HG03571 (cell line): ENCODE data around the gene OLIG3.

ENCODE experiments used
- ATAC-seq: cut with Tn5 transposase; IDR thresholded peaks from one replicate; pipeline ENCODE4 v1.9.1; 2021; ENCODE audit not compliant: unreplicated experiment

OLIG3 gene

DNA sequence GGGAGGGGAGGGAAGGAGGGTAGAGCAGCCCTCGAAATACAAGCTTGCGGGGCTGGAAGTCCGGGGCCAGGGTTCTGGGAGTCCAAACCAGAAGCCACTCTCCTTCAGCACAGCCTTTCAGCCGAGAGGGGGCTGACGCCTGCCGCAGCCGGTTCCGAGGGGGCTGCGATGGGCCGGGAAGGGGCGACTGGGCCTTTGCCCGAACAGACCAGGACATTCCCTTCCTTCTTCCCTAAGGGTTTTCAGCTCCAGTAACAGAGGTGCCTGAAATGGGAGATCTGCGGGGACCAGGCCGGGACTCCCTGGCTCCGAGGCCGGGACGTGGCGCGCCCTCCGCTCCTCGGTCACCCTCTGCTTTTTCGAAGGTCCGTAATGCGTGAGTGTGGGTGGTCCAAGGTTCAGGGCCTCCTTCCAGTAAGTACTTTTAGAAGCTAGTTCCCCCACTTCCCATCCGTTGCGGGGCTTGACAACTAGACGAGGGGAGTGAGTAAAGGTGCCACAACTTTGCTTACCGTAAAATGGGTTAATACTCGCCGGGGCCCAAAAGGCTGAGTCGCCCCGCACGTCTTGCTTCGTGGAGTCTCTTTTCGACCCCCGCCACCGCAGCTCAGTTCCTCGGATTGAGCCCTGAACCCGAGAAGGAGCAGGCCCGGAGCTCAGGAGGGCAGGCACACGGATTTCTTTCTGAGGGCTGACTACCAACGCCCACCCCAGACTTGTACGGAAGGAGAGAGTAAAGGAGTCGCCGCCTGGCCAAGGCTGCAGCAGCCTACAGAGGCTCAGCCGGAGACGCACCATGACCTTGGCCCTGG is 2.9 kb upstream of the OLIG3 start:
- no peak for ATAC-seq

DNA sequence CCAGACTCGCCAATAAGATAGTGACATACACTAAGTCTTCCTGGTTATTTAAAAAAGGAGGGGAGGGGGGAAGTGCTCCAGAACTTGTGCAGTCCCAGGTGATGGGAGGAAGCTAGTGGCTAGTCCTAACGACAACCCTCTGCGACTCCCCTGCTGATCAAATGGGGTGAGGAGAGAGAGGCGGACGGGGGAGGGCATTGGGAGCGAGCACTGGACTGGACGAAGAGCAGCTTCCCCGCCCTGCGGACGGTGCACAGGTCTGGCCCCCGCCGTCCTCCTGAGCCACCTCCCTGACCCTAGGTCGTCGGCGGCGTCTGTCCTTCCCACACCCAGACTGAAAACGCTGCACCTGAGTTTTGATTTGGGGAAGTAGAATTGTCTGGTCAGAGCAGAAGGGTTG is 2.2 kb upstream of the OLIG3 start:
- no peak for ATAC-seq

DNA sequence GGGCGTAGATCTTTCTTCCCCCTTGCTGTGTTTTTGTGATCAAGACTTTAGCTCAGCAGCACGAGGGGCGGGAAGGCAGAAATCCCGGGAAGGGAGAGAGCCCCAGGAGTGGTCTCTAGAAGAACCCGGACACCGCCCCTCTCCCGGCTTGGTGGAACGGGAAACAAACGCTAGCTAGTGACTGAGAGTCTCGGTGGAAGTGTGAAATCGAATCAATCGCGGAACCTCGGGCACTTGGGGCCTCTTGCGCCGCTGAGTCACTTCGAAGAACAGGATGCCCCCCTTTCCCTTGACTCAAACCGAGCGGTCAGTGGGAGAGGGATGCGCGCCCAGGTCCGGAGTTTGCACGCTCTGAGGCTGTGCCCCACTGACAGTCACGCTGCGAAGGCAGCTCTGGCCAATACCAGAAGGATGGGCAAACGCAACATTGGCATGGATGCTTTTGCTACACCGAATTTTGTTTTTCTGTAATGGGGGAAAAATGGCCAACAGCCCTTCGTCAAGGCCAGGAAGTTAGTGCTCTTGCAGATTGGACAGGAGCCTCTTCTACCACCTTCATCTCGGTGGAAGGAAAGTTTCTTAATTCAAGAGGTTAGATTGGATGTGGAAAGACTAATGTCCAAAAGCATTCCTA is 1.6 kb upstream of the OLIG3 start:
- ATAC-seq: no peak

DNA sequence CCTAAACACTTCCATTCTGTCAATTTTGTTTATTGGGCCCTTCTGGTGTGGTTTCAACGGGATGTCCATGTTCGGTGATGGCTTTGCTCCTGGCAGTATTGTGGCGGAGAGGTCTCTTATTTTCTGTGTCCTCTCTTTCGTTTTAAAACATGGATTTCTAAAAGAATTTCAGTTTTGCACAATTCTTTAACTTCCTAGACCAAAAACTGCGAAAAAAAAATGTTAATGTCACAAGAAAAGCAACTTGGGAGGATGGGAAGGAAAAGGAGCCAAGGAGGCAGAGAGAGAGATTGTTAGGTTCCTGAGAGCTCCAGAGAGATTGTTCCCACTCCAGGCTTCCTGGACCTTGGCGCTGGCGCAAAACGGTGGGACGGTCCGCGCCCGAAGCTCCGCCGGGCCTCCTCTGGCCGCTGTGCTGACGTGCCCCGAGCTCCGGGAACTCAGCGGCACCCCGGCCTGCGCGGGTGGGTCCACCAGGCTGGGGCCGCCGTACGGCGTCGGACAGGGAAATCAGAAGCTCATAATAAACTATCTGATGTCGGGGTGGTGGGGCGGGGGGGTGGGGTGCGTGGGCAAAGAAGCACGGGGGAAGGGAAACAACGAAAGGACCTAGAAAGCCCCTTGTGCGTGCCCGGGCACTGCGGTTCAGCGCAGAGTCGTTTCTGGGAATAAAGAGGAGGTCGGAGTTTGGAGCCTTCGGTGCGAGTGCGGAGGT is 951 bp upstream of the OLIG3 start:
- ATAC-seq: no peak

DNA sequence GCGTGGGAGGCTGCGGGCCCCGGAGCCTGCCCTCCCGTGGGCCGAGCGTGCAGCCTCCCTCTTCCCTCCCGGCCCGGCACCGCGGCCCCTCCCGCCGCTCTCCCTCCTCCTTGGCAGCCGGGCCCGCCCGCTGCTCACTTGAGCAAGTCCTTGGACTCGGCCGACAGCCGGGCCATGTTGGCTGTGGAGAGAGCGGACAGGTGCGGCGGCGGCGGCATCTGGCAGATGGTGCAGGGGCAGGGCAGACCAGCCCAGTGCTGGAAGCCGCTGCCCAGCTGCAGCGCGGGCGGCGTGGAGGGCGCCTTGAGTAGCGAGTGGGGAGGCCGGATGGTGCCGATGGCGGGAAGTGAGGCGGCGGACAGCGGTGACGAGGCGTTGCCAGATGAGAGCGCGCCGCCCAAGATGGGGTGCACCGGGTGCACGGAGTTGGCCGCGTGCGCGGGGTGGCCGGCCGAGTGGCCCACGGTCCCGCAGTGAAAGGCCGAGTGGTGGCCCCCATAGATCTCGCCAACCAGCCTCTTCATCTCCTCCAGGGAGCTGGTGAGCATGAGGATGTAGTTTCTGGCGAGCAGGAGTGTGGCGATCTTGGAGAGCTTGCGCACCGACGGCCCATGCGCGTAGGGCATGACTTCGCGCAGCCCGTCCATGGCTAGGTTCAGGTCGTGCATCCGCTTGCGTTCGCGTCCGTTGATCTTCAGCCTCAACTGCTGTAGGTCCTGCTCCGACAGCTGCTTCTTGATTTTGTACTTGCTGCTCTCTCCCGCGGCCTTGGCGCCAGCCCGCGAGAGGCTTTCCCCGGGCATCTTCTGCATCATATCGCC is 766 bp downstream of the OLIG3 start:
- no peak for ATAC-seq

DNA sequence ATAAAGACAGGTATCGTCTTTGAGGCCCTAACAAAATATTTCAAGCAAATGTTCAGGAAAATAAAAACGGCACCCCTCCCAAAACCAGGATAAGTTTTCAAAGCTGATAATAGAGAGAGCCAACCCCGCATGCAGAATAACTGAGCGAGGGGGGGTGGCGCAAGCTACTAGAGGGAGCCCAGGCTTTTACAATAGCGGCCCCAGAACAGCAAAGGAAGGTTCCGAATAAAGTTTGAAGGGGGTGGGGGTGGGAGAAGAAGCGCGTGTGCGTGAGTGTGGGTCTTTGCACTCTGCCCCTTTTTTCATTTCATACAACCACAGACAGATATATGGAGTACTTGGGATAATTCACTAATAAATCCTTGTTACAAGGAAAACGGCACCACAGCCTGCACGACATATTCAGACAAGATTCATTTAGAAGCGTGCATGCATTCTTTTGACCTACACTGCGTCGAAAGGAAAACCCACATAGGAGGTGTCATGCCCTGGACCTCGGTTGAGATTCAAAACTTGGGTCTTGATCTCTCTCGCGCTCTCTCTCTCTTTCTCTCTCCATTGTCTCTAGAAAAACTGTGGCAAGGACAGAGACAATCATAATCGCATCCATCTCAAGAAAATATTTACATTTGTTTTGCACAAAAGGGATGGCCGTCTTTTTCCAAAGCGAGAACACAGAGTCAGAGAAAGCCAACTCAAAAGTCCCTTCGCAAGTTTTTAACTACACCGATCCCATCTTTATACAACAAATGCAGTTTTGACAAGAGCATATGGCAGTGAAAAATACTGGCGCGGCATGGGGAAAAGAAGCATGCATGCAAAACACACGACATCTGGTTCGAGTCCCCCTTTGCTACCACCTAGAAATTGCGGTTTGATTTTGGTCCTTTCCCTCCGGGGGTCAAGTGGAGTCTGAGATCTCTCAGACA is 1.6 kb downstream of the OLIG3 start:
- no peak for ATAC-seq

DNA sequence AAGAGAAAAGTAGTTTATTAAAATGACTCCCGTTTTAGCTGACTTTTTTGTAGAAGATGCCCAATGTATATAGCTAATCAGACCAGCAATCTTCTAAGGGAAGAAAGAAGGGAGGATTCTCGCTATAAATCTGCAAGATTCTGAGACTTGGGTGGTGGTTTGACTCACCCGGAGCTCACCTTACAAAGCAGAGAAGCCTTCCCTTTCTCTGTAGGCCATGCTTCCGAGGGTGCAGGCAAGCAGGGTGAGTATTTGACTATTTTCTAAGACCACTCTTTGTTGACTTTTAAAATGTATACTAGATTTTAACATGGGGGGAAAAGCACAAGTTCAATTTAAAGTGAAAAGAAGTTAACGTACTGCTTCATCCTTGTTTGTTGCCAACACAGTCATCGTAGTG is 2.7 kb downstream of the OLIG3 start:
- no peak for ATAC-seq

DNA sequence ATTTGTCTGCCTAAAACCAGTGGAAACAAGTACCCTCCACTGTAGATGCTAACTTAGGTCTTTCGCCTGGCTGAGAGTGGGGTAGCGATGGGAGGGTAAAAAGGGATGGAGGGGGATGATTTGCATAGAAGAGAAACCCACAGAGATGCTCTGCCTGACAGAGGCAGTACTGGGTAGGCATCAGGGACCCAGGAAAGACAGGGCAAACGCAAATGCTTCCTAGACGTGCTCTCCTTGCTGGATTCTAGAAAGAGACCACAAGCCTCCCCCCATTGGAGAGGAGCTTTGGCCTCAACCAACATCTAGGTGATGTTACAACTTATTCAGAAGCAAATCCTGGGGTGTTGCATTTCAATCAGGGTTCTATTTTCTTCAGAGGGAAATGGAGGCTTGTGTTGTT is 3.2 kb downstream of the OLIG3 start:
- ATAC-seq: no peak

DNA sequence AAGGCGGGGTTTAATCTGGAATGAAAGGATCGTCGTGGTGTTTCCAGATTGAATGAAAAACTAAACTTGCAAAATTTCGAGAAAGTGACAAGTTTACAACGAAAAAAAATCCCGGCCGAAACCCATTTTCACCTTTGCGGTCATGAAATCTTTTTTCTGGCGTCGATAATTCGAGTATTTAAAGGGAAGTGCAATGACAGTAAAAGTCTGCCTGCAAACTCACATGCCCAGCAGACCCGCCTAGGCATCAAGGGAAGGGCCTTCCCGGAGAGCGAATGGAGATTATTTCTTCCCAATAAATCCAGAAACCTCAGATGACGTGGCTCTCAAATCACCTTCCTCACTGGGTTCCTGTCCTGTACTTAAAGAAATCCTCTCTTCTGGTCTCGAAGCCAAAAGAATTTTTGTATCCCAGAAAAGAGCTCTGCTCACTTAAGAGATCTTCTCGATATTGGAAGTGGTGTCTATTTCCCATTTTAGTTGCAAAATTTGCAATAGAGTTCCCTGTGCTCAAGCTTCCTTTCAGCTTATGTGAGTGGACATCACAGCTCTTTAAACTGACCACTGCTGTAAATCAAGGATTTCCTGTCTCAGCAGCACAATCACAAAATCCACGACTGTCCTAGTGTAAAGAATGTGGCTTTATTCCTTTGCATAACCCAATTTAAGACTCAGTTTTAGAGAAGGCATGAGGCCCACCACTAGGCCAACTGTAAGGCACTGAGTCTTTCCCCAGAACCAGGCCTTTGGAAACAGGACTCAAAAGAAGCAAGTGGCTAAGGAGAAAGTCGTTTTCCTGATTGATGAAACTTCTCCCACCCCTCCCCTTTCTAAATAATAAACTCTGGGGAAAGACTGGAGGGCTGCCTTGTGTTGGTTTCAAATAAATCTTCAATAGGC is 3.9 kb downstream of the OLIG3 start:
- ATAC-seq: no peak

DNA sequence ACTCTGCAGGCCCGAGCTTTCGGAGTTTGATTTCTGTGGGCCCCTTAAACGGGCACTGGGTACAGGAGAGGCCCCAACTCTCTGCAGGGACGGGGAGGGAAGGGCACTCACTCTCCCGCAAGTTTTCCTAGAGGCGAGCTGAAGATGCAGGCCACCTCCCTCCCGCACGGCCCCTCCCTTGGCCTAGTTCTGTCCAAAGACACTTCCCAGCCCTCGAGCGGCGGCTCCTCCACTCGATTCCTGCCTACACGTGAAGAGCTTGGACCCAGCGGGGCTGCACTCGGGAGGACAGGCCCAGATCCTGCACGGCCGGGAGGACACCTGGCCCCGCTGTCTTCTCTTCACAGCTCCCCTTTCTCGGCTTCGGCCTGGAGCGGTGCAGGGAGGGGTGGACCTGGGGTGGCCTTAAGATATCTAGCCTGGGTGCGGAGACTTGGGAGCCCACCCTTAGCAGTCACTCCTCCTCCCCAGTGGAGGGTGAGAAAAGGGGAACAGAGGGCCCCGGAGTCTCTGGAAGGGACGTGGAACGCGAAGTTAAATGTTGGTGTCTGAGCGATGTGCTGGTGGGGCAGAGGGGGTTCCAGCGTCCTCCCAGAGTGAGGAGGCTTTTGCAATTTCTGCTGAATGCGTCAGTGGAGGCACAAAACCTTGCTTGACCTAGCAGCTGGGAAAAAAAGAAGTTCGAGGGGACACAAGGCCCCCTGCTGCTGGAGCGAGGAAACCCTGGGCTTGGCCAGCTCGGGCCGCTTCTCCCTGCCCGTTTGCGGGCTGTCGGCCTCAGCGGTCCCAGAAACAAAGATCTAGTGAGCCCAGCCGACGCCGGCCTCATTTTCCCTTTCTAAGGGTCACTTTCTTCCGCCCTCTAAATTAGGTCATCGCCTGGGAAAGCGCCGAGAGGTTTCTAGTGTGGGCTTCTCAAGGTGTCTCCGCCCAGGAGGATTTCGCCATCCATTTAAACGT is 4.9 kb downstream of the OLIG3 start:
- ATAC-seq: no peak

DNA sequence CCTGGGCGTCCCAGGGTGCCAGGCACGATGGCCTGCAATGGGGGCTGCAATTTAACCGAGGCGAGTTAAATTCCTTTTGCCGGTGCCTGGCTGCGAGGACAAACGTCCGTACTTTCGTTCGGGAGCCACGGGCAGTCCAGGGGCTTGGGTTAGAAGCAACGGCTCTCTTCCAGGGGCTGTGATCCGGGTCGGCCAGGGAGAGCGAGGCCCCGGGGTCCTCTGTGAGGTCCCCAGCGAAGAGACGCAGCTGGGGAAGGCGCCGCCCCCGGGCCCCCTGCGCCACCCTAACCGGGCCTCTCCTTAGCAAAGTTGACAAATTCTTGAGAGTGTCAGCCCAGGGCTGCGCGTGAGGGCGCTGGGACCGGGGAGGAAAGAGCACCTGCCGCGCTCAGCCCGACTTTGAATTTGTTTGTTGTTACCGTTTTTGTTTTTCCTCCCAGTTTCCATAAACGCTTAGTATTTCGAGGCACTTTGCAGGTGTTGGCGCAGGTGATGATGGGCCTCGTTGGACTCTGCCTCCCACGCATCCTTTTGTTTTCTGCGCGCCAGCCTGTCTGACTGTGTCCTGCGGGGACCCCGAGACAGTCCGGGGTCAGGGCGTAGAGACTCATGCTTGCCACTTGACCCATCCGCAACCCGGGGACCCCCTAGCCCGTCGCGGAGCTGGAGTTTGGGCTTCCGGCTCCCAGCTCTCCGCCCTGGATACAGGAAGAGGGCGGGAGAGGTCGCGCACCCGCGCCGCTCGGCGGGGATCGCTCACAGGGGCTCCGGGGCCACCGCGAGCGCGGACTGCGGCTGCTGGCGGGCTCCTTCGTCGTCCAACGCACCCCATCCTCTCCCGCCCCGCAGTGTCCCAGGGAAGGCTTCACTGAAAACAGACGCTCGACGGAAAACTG is 5.8 kb downstream of the OLIG3 start:
- no peak for ATAC-seq

DNA sequence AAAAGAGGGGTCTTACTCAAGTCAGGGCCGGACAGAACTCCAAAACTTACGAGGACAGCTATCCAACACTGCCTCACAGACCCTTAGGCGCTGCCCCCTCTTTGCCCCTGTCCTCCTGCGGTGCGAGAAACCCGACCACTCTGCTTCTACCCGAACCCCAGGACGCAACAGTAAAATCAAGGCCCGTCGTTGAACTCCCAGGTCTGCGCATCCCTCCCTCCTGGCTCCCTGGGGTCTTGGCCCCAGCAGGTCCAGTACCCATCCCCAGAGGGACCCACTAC is 6.4 kb downstream of the OLIG3 start:
- ATAC-seq: no peak

DNA sequence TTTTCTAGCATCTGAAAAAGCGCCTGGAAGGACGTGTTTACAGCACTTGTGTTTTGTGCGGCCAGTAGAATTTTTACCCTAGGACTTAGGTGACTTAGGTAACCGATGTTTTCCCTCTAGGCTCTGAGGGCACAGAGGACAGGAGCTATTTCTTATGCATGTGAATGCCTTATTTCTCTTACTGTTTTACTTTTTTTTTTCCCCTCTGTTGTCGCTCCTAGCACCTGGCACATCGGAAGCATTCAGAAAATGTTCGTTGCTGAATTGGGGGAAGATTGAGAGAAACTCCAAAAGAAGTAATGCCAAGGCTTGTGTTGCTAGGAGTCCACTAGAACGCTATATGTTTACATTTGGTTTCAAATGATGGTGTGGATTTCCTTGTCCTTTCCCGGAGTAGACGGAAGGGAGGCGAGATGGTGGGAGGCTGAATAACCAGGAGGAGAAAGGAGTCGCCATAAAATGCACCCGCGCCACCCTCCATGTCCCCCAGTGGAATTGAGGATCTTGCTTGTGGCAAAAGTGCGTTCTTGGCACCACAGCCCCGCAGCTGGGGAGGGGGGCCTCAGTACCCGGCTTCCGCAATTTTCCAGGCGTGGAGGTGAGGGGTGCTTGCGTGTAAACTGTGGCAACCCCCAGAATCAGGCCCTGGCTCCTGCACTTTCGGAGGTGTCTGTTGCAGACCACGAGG is 6.9 kb downstream of the OLIG3 start:
- no peak for ATAC-seq

DNA sequence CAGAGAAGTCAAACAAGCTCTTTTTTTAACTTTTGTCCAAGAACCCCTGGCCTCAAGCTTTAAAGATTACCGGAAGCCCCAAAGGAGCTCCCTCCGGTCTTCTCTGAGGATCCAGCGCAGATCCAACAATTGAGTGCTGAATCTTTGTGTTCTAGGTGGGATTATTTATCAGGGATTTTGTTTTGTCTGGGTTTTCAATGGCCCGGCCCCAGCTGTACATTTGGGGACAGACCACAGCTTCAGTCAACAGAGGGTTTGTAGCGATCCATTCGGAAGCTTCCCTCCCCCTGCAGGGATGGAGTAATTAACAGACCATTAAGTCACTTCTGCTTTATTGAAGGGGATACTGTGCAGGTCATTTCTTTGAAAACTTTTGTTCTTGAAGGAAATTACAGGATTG is 7.8 kb downstream of the OLIG3 start:
- ATAC-seq: no peak

DNA sequence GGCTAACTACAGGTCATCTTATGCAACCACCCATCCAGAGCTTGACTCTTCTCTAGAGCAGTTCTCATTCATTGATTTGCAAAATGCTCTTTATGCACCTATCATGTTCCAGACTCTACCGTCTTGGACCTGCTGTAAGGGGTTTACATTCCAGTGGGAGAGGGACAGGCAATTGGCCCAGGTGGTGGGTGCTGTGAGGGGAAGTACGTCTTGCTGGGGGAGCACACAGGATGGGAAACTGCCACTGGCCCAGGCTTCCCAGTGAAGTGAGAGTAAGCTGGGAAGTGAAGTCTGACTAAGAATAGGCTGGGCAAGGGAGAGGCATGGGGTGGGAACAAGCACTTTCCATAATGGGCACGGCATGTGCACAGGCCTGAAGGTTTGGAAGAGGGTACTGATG is 13.8 kb downstream of the OLIG3 start:
- ATAC-seq: no peak

DNA sequence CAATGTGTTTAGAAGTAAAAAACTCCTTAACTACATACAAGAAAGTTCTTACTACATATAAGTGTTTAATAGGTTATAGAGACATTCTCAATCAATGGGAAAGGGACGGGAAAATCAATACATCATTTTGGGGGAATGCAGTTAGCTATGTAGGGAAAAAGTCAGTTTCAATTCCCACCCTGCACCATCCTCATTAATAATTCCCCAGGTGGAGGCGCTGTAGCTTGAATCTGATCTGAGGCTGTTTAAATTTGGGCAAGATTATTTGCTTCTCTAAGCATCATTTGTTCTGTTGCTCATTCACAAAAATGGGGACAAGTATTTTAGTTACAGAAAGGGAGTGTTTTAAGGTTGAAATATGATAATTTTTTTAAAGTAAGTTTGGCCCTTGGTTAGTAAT is 19.1 kb downstream of the OLIG3 start:
- ATAC-seq: no peak

DNA sequence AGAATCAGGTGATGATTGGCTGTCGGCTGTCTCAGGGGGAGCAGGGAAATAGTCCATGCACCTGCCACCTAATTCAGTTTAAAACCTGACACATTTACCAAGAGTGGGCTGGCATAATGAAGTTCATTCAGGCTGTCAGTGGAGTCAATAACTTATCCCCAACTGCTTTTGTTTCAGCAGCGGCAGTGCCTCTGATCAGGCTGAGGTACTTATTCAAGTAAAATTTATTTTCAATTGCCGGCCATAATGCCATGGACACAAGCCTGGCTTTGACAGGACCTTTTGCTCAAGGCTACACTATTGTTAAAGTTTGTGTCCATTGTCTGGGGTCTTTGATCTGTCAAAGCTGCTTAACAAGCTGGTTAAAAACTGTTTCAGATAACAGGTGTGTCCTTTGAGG is 20.6 kb downstream of the OLIG3 start:
- ATAC-seq: no peak
